Measurements from ENCODE around the gene ABCA4.

ABCA4 gene

GRCh38 chr1:93993731-93994130 is 127.2 kb downstream of the ABCA4 start:
- POLR2A ChIA-PET: interaction anchor here (0.6 kb wide), 1 partner anchor 96 kb away, joined by 6 read pairs; no protein-coding TSS in a partner anchor
- H3K4me1 ChIP-seq (ENCODE audit: control insufficient read depth, insufficient read depth, low read length): no peaks in the 10 kb centered on the region
- H3K36me3 ChIP-seq (ENCODE audit: control insufficient read depth in 2 of 2, insufficient read depth in 1 of 2, low read length in 2 of 2): no peaks in the 10 kb centered on the region
- no peak overlapping the region for H3K4me3 ChIP-seq (ENCODE audit: low read depth, low read length)
- H3K27ac ChIP-seq (ENCODE audit: extremely low read depth, low read depth, low read length): no peak overlapping the region
- TF ChIP-seq, protein P1, sequence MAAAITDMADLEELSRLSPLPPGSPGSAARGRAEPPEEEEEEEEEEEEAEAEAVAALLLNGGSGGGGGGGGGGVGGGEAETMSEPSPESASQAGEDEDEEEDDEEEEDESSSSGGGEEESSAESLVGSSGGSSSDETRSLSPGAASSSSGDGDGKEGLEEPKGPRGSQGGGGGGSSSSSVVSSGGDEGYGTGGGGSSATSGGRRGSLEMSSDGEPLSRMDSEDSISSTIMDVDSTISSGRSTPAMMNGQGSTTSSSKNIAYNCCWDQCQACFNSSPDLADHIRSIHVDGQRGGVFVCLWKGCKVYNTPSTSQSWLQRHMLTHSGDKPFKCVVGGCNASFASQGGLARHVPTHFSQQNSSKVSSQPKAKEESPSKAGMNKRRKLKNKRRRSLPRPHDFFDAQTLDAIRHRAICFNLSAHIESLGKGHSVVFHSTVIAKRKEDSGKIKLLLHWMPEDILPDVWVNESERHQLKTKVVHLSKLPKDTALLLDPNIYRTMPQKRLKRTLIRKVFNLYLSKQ (tag by site-specific recombination; IDR thresholded peaks at IDR 0.05; ENCODE audit: borderline replicate concordance): no peak
- TF ChIP-seq KLF16 (tag by site-specific recombination; IDR thresholded peaks at IDR 0.05): no peak
- no peak for TF ChIP-seq ZBTB49 (tag by site-specific recombination; IDR thresholded peaks at IDR 0.05; ENCODE audit: low read depth)
- no peak for TF ChIP-seq MZF1 (tag by site-specific recombination; IDR thresholded peaks at IDR 0.05; ENCODE audit: borderline replicate concordance)
- no peak for TF ChIP-seq REST (tag by site-specific recombination; IDR thresholded peaks at IDR 0.05)
- no peak for TF ChIP-seq ZNF16 (tag by site-specific recombination; IDR thresholded peaks at IDR 0.05; ENCODE audit: low read depth)
- TF ChIP-seq ZNF639 (tag by site-specific recombination; IDR thresholded peaks at IDR 0.05): no peak
- TF ChIP-seq ZBTB48 (tag by site-specific recombination; IDR thresholded peaks at IDR 0.05): no peak
- no peak for TF ChIP-seq ZFP41 (tag by site-specific recombination; IDR thresholded peaks at IDR 0.05; ENCODE audit: borderline replicate concordance)
- TF ChIP-seq REPIN1 (tag by site-specific recombination; IDR thresholded peaks at IDR 0.05; ENCODE audit: low read depth): no peak
- no peak for TF ChIP-seq ZBTB1 (tag by site-specific recombination; IDR thresholded peaks at IDR 0.05)
- no peak for TF ChIP-seq ZNF558 (tag by site-specific recombination; IDR thresholded peaks at IDR 0.05)
- no peak for TF ChIP-seq ZNF266 (tag by site-specific recombination; IDR thresholded peaks at IDR 0.05; ENCODE audit: low read depth)
- TF ChIP-seq ZNF324 (tag by site-specific recombination; IDR thresholded peaks at IDR 0.05): no peak
- TF ChIP-seq ZNF174 (tag by site-specific recombination; IDR thresholded peaks at IDR 0.05): no peak
- no peak for TF ChIP-seq ZNF132 (tag by site-specific recombination; IDR thresholded peaks at IDR 0.05; ENCODE audit: borderline replicate concordance)
- no peaks in the 10 kb centered on the region for H3K9me3 ChIP-seq (ENCODE audit: control insufficient read depth, insufficient read depth, low read depth, low read length)
- CTCF ChIA-PET: interaction anchor here (0.9 to 1.6 kb wide), 3 partner anchors 14 to 46 kb away, joined by 4 to 5 read pairs (median 4); no protein-coding TSS in a partner anchor

DNA sequence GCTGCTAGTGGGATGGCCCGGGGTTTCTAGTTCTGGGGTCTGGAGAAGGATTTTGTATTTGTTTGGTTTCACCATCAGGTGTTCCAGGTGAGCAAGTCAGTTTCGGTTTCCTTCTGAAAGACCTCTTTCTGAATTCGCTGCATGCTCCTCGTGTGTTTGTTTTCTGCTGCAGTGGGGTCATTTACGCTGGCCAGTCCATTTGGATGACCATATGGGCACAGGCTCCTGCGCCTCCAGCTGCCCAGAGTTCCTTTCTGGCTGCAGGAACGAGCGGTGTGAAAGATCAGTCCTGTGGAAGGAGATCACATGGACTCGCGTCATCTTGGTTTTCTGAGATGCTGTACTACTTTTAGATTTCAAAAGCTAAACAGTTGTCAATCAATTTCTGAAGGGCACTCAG is 128.0 kb downstream of the ABCA4 start:
- H3K4me3 ChIP-seq (ENCODE audit: low read depth, low read length): no peak overlapping the region
- H3K9me3 ChIP-seq (ENCODE audit: control insufficient read depth, insufficient read depth, low read depth, low read length): no peaks in the 10 kb centered on the region
- no peak overlapping the region for H3K27ac ChIP-seq (ENCODE audit: extremely low read depth, low read depth, low read length)
- ChIA-PET POLR2A (no interaction called here), CTCF (interaction anchor here (1.0 to 1.6 kb wide), 2 partner anchors 13 to 33 kb away, joined by 4 to 5 read pairs; no protein-coding TSS in a partner anchor)
- no peaks in the 10 kb centered on the region for H3K4me1 ChIP-seq (ENCODE audit: control insufficient read depth, insufficient read depth, low read length)
- H3K36me3 ChIP-seq (ENCODE audit: control insufficient read depth in 2 of 2, insufficient read depth in 1 of 2, low read length in 2 of 2): no peaks in the 10 kb centered on the region
- TF ChIP-seq ZNF585B (tag by site-specific recombination; IDR thresholded peaks at IDR 0.05): no peak
- TF ChIP-seq ZNF777 (tag by site-specific recombination; IDR thresholded peaks at IDR 0.05; ENCODE audit: borderline replicate concordance): no peak
- no peak for TF ChIP-seq ZNF670 (tag by site-specific recombination; IDR thresholded peaks at IDR 0.05; ENCODE audit: low read depth)
- no peak for TF ChIP-seq ZNF529 (tag by site-specific recombination; IDR thresholded peaks at IDR 0.05; ENCODE audit: insufficient replicate concordance)
- TF ChIP-seq ZNF37A (tag by site-specific recombination; IDR thresholded peaks at IDR 0.05): no peak
- TF ChIP-seq ZBTB20 (tag by site-specific recombination; IDR thresholded peaks at IDR 0.05): no peak
- no peak for TF ChIP-seq BCL6B (tag by site-specific recombination; IDR thresholded peaks at IDR 0.05)
- TF ChIP-seq HOXC10 (CRISPR knock-in tag; IDR thresholded peaks at IDR 0.05): no peak
- no peak for TF ChIP-seq ZNF707 (tag by site-specific recombination; IDR thresholded peaks at IDR 0.05)
- TF ChIP-seq SP2 (tag by site-specific recombination; IDR thresholded peaks at IDR 0.05): no peak

Data from HEK293 (cell line).